GM19395 (cell line): ENCODE measurements around the gene CREG1.
A peak's percentile ranks its signal among the peaks of the same experiment; 100 is the strongest.
"Not testable (repeated sequence)": the region's sequence is repeated elsewhere in the genome, so short reads cannot be mapped to it uniquely, and the experiment has no call there.

ENCODE experiments used
- ATAC-seq: cut with Tn5 transposase; IDR thresholded peaks from one replicate; pipeline ENCODE4 v1.9.1; 2021; ENCODE audit warnings: mild to moderate bottlenecking, moderate library complexity; ENCODE audit not compliant: unreplicated experiment

The CREG1 gene

GRCh38 chr1:167564612-167565270, 11.2 kb upstream of the CREG1 start:
- no peak for ATAC-seq

DNA sequence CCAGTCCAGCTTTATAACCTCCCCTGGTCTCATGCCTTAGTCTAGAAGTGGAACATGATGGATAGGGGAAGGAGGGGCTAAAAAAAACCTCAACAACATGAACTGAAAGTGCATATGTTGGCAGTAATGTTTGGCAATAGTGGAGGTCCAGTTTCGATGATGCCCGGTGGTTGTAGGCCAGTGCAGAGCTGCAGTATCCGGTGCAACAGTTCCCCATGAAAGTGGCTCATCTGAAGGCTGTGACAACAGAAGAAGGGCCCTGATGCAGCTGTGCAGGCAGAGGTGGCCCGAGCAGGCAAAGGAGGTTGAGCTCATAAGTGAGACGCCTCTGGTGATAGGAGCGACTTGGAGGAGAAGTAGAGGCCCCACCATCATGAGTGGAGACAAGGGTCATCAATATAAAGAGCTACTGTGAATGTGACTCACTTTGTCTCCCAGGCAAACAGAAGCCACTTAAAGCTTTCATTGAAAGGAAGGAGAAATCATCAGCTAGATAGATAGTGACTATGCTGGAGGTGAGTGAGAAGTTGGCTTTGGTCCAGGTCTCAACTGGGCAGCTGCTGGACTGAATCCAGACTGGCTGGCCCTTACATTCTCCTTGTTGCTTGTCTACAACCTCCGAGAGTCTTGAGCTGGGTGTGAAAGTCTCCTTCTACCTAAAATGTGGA, 10.2 kb upstream of the CREG1 start:
- ATAC-seq, result no peak

DNA sequence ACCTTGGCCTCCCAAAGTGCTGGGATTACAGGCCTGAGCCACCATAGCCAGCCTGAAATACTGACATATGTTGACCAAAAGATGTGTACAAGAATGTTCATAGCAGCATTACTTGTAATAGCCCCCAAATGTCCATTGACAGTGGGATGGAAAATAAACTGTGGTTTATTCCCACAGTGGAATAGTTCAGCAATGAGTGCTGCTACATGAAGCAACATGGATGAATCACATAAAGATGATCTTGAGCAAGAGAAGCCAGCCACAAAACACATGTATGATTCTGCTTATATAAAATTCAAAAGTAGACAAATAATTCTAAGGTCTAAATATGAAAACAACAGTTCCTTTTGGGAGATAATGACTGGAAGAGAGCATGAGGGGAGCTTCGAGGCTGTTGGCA, 9.1 kb upstream of the CREG1 start:
- no peak for ATAC-seq

DNA sequence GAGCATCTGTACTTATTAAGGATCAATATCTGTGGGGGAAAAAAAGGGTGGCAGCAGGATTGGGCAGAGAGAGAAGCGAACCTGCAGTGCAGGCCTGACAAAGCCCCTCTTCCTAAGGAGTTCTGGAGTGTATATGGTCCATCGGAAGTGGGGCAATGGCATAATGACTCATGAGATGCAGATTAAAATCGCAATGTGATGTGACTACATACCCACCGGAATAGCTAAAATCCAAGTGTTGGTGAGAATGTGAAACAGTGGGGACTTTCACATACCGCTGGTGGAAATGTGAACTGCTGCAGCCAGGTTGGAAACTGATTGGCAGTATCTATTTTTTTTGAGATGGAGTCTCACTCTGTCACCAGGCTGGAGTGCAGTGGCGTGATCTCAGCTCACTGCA, 8.2 kb upstream of the CREG1 start:
- no peak for ATAC-seq

- ATAC-seq, result no peak
Observed at GRCh38 chr1:167555971-167556714, 2.6 kb upstream of the CREG1 start.

DNA sequence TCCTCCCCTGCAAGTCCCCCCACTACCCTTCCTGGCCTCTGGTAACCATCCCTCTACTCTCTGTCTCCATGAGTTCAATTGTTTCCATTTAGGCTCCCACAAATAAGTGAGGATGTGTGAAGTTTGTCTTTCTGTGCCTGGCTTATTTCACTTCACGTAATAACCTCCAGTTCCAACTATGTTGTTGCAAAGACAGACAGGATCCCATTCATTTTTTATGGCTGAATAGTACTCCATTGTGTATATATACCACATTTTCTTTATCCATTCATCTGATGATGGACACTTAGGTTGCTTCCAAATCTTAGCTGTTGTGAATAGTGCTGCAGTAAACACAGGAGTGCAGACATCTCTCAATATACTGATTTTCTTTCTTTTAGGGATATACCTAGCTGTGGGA, 1.5 kb upstream of the CREG1 start:
- ATAC-seq, result not testable (repeated sequence)

- peak; percentile 37 for ATAC-seq
Observed at GRCh38 chr1:167554028-167554779, 642 bp upstream of the CREG1 start.

GRCh38 chr1:167551362-167551761, 2.2 kb downstream of the CREG1 start:
- no peak for ATAC-seq

DNA sequence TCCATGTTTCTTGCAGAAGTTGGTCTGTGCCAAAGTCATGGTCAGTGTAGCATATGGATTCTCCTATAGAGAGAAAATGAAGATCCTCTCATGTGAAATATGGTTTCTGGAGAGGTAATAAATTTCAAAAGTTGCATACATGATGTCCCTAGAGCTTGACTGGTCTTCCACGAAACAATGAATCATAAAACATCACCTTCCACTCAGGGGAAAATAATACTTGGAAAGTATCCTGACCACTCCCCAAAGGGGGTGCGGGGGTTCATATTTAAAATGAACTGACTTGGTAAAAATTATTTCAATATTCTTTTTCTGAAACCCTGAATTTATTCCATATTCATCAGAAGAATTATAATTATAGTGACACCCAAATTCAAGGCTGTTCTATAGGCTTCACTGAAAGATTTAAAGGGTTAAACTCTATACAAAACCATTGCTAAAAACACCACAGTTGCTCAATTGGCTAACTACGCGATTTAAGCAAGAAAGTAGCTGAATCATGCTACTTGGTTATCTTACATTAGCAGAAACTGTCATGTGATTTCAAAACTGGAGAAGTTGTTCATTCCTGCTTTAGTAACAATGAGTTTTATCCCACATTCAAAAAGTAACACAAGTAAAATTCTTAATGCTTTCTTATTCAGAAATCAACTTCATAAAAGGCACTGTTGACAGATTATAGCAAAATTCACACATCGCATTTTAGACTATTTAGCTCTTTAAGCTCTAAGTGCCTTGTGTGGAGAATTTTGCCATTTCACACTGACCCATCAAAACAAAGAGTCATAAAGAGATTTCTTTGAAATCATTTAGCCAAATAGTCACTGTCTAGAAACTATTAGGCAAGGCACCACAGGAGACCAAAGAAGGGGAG, 5.3 kb downstream of the CREG1 start:
- no peak for ATAC-seq

DNA sequence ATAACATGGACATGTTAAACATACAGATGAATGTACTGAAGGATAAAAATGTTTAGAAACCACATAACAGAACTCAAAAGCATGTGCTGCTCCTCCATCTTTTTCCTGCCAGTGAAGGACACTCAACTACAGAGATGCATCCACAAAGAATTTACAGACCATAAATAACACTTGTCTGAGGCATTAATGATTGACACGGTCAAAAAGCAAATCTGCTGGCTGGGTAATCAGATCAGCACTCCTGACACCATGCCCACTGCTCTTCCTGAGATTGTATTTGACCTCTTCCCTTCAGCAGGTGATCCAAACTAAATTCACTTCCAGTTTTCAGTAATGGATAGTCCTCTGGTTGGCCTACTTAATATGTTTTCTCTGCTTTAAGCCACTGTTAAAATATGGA, 6.6 kb downstream of the CREG1 start:
- ATAC-seq, result no peak

- no peak for ATAC-seq
Observed at GRCh38 chr1:167545349-167545748, 8.2 kb downstream of the CREG1 start.

DNA sequence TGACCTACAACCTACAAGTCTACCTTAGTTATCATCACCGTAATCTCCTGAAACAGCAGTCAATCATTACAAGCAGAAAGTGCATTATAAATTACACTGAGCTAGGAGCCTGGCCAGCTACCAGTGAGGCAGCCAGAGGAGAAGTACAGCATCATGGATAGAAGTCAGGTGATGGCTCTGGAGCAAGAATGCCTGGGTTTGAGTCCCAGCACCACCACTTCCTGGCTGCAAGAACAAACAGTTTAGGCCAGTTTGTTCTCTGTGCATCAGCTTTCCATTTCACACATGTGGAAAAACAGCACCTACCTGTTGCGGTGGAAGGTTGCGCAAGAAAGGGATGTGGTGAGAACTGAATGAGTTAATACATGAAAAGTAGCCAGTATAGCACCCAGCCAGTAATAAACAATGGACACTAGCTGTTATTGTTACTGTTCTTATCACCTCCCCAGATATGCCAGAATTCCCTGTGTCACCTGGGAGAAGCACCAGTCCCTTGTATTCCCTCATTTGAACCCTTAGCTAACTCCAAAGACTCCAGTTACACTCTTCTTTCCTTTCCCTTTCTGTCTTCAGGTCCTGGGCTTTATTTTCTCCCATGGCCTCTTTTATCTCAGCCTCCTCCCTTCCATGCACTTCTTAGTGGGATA, 9.0 kb downstream of the CREG1 start:
- ATAC-seq, result no peak

GRCh38 chr1:167543199-167543990, 10.2 kb downstream of the CREG1 start:
- ATAC-seq, result no peak

DNA sequence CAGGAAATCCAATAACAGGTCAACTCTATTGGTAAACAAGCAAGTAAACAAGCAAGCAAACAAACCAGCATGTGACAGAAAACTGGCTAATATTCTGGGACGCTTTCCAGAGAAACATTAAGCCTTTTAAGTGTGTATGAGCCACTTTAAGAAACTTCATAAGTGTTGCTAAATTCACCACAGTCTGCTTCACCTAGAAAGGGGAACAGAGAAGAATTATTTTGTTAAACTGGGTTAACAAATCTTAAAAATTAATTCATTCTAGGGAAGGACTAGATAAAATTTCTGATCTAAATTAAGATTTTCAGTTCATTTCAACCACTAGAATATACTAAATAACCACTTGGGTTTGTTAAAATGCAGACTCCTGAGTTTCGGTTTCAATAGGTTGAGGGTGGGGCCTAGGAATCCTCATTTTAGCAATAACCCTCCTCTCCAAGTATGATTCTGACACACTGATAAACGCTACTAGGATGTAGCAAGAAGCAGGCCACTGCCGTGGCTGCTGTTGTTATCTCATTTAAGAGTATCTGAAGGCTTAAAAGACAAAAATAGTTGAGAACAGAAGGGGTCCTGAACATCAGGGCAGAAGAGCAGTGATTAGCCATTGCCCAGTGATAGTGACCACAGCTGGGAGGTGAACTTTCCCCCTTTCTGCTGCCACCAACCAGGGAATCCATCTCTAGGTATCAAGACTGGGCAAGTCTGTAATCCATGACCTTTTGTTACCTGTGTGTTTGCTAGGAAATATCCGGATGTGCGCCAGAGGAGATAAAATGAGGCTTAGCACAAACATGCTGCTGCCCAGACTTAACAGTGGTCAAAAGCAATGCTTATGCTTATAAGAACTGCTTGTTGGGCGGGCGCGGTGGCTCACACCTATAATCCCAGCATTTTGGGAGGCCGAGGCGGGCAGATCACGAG, 11.2 kb downstream of the CREG1 start:
- no peak for ATAC-seq

DNA sequence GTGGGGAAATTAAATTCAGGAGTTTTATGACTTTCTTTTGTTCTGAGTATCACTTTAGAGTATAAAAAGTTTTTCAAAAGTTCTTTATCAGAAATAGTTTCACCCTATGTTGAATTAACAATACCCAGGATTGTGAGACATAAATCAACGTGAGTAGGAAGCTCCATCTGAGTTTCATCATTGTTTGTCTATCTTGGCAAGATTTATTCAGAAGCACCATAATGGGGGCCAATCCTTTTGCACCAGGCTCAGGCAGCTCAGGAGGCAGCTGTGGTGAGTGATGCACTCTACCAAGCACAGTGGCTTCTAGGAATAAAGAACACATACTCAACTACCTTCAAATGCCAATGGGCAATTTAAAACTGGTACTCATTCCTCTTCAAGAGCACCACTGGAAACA, 12.0 kb downstream of the CREG1 start:
- ATAC-seq, result no peak

DNA sequence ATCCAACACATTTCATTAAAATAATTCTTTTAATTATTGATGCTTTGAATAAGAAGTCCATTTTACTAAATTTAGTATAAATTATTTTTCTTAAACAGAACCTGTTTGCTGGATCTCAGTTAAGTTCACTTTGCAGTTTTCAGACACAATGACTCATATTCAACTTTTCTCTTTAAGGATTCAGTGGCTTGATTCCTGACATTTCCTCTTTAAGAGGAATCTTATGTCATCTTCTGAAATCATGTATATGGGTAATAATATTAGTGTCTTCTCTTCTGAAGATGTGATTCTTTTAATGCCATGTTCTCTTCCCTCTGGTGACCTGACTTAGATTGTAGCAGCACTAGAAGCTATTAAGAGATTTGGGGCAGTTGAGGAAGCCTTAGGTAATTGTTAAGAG, 12.6 kb downstream of the CREG1 start:
- no peak for ATAC-seq

DNA sequence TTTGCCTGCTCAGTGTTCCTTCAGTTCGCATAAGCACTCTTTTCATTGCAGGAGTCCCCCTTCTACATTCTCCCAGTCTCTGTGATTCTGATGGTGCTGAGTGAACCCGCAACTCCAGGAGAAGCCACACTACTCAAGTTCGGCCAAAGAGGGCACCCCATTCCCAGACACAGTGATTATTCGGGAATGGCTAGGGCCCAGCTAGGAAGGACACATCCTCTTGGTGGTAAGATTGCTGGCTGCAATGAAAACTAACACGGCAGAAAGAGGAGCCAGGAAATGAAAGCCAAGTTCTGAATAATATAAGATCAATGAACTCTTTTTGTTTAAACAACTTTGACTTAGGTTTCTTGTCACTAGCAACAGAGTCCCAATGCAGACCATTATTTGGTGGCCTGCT, 14.9 kb downstream of the CREG1 start:
- no peak for ATAC-seq

- ATAC-seq, result peak; percentile 76
Observed at GRCh38 chr1:167533851-167534300, 19.7 kb downstream of the CREG1 start.
